Measurements from ENCODE around the gene C21orf58.
A peak's percentile ranks its signal among the peaks of the same experiment; 100 is the strongest.
"Not testable (repeated sequence)": the region's sequence is repeated elsewhere in the genome, so short reads cannot be mapped to it uniquely, and the experiment has no call there.

The C21orf58 gene

GRCh38 chr21:46324390-46325072 lies 861 bp upstream of the C21orf58 start:
- peak; percentile 74 for DNase-seq (ENCODE audit: low read depth)

- DNase-seq (ENCODE audit: low read depth), result no peak
Measured at GRCh38 chr21:46323227-46323709, 402 bp downstream of the C21orf58 start.

- no peak for DNase-seq (ENCODE audit: low read depth)
Measured at GRCh38 chr21:46322351-46323226, 1.1 kb downstream of the C21orf58 start.

- no peak for DNase-seq (ENCODE audit: low read depth)
Measured at GRCh38 chr21:46320331-46320801, 3.3 kb downstream of the C21orf58 start.

GRCh38 chr21:46319186-46319585 lies 4.5 kb downstream of the C21orf58 start:
- DNase-seq (ENCODE audit: low read depth), result no peak

GRCh38 chr21:46318464-46318845 lies 5.2 kb downstream of the C21orf58 start:
- DNase-seq (ENCODE audit: low read depth), result no peak

- DNase-seq (ENCODE audit: low read depth), result no peak
Measured at GRCh38 chr21:46317710-46318463, 5.8 kb downstream of the C21orf58 start.

- DNase-seq (ENCODE audit: low read depth), result no peak
Measured at GRCh38 chr21:46316708-46317324, 6.9 kb downstream of the C21orf58 start.

GRCh38 chr21:46314441-46315020 lies 9.1 kb downstream of the C21orf58 start:
- DNase-seq (ENCODE audit: low read depth), result no peak

- no peak for DNase-seq (ENCODE audit: low read depth)
Measured at GRCh38 chr21:46312949-46313348, 10.7 kb downstream of the C21orf58 start.

- no peak for DNase-seq (ENCODE audit: low read depth)
Measured at GRCh38 chr21:46311568-46311967, 12.1 kb downstream of the C21orf58 start.

GRCh38 chr21:46310260-46310659 lies 13.4 kb downstream of the C21orf58 start:
- not testable (repeated sequence) for DNase-seq (ENCODE audit: low read depth)

- DNase-seq (ENCODE audit: low read depth), result no peak
Measured at GRCh38 chr21:46308431-46308830, 15.2 kb downstream of the C21orf58 start.

- no peak for DNase-seq (ENCODE audit: low read depth)
Measured at GRCh38 chr21:46307625-46308024, 16.0 kb downstream of the C21orf58 start.

- DNase-seq (ENCODE audit: low read depth), result no peak
Measured at GRCh38 chr21:46304955-46305354, 18.7 kb downstream of the C21orf58 start.

GRCh38 chr21:46304437-46304836 lies 19.2 kb downstream of the C21orf58 start:
- DNase-seq (ENCODE audit: low read depth), result no peak

- no peak for DNase-seq (ENCODE audit: low read depth)
Measured at GRCh38 chr21:46301759-46302158, 21.9 kb downstream of the C21orf58 start.

- DNase-seq (ENCODE audit: low read depth), result no peak
Measured at GRCh38 chr21:46299167-46299566, 24.5 kb downstream of the C21orf58 start.

- DNase-seq (ENCODE audit: low read depth), result no peak
Measured at GRCh38 chr21:46297338-46298271, 26.1 kb downstream of the C21orf58 start.

GRCh38 chr21:46295996-46296752 lies 27.5 kb downstream of the C21orf58 start:
- peak; percentile 16 for DNase-seq (ENCODE audit: low read depth)

Measured in stimulated activated CD8-positive, alpha-beta memory T cell treated with anti-CD3 and anti-CD28 coated beads, Interleukin-12 subunit alpha, Interleukin-12 subunit beta, amount 100 ng/mL, for 1 hour (primary cell).